H9 (cell line): Measurements from ENCODE around the gene ERO1A. TPM values are rescaled to one million over a fixed set of nuclear protein-coding genes. Genes with fewer than 3 reads are reported as not detected.
A peak's percentile ranks its signal among the peaks of the same experiment; 100 is the strongest.

ENCODE experiments used
- DNase-seq: peaks from one replicate; pipeline ENCODE4 v3.0.0-alpha.2; 2017
- H2AFZ ChIP-seq: one replicate; pipeline ENCODE4 v1.6.1; 2013; ENCODE audit warnings: mild to moderate bottlenecking, low read length, control low read depth, moderate library complexity
- H2AK5ac ChIP-seq: 2 replicates; pipeline ENCODE4 v1.6.1; 2013; ENCODE audit warnings: low read length, control low read depth, mixed read lengths; ENCODE audit not compliant: insufficient read length
- H2BK120ac ChIP-seq: one replicate; pipeline ENCODE4 v1.6.1; 2013; ENCODE audit warnings: low read depth, mild to moderate bottlenecking, low read length, control low read depth, inconsistent platforms; ENCODE audit not compliant: poor library complexity, severe bottlenecking
- H2BK12ac ChIP-seq: 2 replicates; pipeline ENCODE4 v1.6.1; 2013; ENCODE audit warnings: low read length, control low read depth, mixed read lengths, low read depth; ENCODE audit not compliant: insufficient read length
- H2BK15ac ChIP-seq: 2 replicates; pipeline ENCODE4 v1.6.1; 2013; ENCODE audit warnings: low read depth, low read length, control low read depth
- H2BK20ac ChIP-seq: one replicate; pipeline ENCODE4 v1.6.1; 2013; ENCODE audit warnings: low read depth, mild to moderate bottlenecking, low read length, control low read depth, inconsistent platforms; ENCODE audit not compliant: poor library complexity, severe bottlenecking
- H2BK5ac ChIP-seq: 2 replicates; pipeline ENCODE4 v1.6.1; 2013; ENCODE audit warnings: low read length, control low read depth, mixed read lengths; ENCODE audit not compliant: insufficient read length
- H3K14ac ChIP-seq: 2 replicates; pipeline ENCODE4 v1.6.1; 2013; ENCODE audit warnings: low read length, control low read depth; ENCODE audit not compliant: insufficient read depth
- H3K18ac ChIP-seq: 2 replicates; pipeline ENCODE4 v1.6.1; 2013; ENCODE audit warnings: low read depth, mild to moderate bottlenecking, mixed read lengths, low read length, control low read depth; ENCODE audit not compliant: insufficient read length
- H3K23ac ChIP-seq: 2 replicates; pipeline ENCODE4 v1.6.1; 2013; ENCODE audit warnings: low read length, control low read depth, mixed read lengths, low read depth; ENCODE audit not compliant: insufficient read length
- H3K23me2 ChIP-seq: 2 replicates; pipeline ENCODE4 v1.6.1; 2013; ENCODE audit warnings: low read depth, mild to moderate bottlenecking, mixed read lengths, low read length, control low read depth; ENCODE audit not compliant: insufficient read length, poor library complexity, severe bottlenecking
- H3K27ac ChIP-seq: 2 replicates; pipeline ENCODE4 v1.5.1; 2013; ENCODE audit warnings: low read length, control low read depth, mixed read lengths, low read depth; ENCODE audit not compliant: insufficient read length
- H3K27me3 ChIP-seq: 2 replicates; pipeline ENCODE4 v1.6.1; 2013; ENCODE audit warnings: low read length, control low read depth, inconsistent platforms; ENCODE audit not compliant: insufficient read depth
- H3K4ac ChIP-seq: 2 replicates; pipeline ENCODE4 v1.6.1; 2013; ENCODE audit warnings: low read depth, mild to moderate bottlenecking, control low read depth, inconsistent platforms, low read length, moderate library complexity
- H3K4me1 ChIP-seq: 2 replicates; pipeline ENCODE4 v1.6.1; 2013; ENCODE audit warnings: low read length, control low read depth, inconsistent platforms; ENCODE audit not compliant: insufficient read depth
- H3K4me2 ChIP-seq: 2 replicates; pipeline ENCODE4 v1.6.1; 2013; ENCODE audit warnings: low read length, control low read depth, mixed read lengths; ENCODE audit not compliant: insufficient read length, insufficient read depth
- H3K56ac ChIP-seq: 2 replicates; pipeline ENCODE4 v1.6.1; 2013; ENCODE audit warnings: low read depth, mild to moderate bottlenecking, mixed read lengths, low read length, control low read depth; ENCODE audit not compliant: insufficient read length
- H3K79me1 ChIP-seq: 2 replicates; pipeline ENCODE4 v1.6.1; 2013; ENCODE audit warnings: low read depth, mild to moderate bottlenecking, moderate library complexity, low read length, control low read depth, inconsistent platforms; ENCODE audit not compliant: insufficient read depth, poor library complexity, severe bottlenecking
- H3K79me2 ChIP-seq: 2 replicates; pipeline ENCODE4 v1.6.1; 2013; ENCODE audit warnings: low read length, control low read depth, inconsistent platforms; ENCODE audit not compliant: insufficient read depth
- H3K9ac ChIP-seq: 2 replicates; pipeline ENCODE4 v1.6.1; 2013; ENCODE audit warnings: low read length, control low read depth, mixed read lengths; ENCODE audit not compliant: insufficient read length; ENCODE audit errors: extremely low read depth
- H3K9me3 ChIP-seq: one replicate; pipeline ENCODE4 v1.6.1; 2013; ENCODE audit warnings: low read depth, low read length, inconsistent platforms; ENCODE audit not compliant: control insufficient read depth
- H3T11ph ChIP-seq: one replicate; pipeline ENCODE4 v1.6.1; 2013; ENCODE audit warnings: mild to moderate bottlenecking, low read length, control low read depth, inconsistent platforms
- H4K20me1 ChIP-seq: one replicate; pipeline ENCODE4 v1.6.1; 2013; ENCODE audit not compliant: control insufficient read depth, insufficient read length, insufficient read depth
- H4K5ac ChIP-seq: 2 replicates; pipeline ENCODE4 v1.6.1; 2013; ENCODE audit warnings: low read depth, mild to moderate bottlenecking, mixed read lengths, low read length, control low read depth; ENCODE audit not compliant: insufficient read length
- H4K8ac ChIP-seq: replicated peaks from 2 replicates; pipeline ENCODE4 v1.6.1; 2013; ENCODE audit warnings: low read length, control low read depth, mixed read lengths, low read depth; ENCODE audit not compliant: insufficient read length
- H4K91ac ChIP-seq: 2 replicates; pipeline ENCODE4 v1.6.1; 2013; ENCODE audit warnings: low read depth, mild to moderate bottlenecking, moderate library complexity, mixed read lengths, low read length, control low read depth; ENCODE audit not compliant: insufficient read length
- H3K27ac Mint-ChIP-seq, 3 experiments: 2 replicates in 2 of 3; 3 replicates in 1 of 3; pipeline ENCODE4 v1.8.0; 2020 to 2021; ENCODE audit warnings: mixed read lengths in 3 of 3, mild to moderate bottlenecking in 1 of 3, moderate library complexity in 1 of 3
- H3K27me3 Mint-ChIP-seq: 2 replicates; pipeline ENCODE4 v1.8.0; 2021; ENCODE audit warnings: low read depth, mild to moderate bottlenecking, moderate library complexity, mixed read lengths
- H3K36me3 Mint-ChIP-seq, 3 experiments: 2 replicates in 2 of 3; 3 replicates in 1 of 3; pipeline ENCODE4 v1.8.0; 2020 to 2021; ENCODE audit warnings: low read depth in 3 of 3, mixed read lengths in 3 of 3; ENCODE audit not compliant: insufficient read depth in 1 of 3
- H3K4me1 Mint-ChIP-seq, 2 experiments: 2 replicates each; pipeline ENCODE4 v1.8.0; 2020; ENCODE audit warnings: mixed read lengths in 2 of 2
- H3K4me3 Mint-ChIP-seq, 2 experiments: 2 replicates in 1 of 2; 3 replicates in 1 of 2; pipeline ENCODE4 v1.8.0; 2020 to 2021; ENCODE audit warnings: mild to moderate bottlenecking in 2 of 2, mixed read lengths in 2 of 2, moderate library complexity in 1 of 2
- H3K9me3 Mint-ChIP-seq, 2 experiments: 2 replicates in 1 of 2; 3 replicates in 1 of 2; pipeline ENCODE4 v1.8.0; 2020; ENCODE audit warnings: mild to moderate bottlenecking in 2 of 2, mixed read lengths in 2 of 2, moderate library complexity in 1 of 2
- WGBS: extraction: QIAGEN DNeasy Blood & Tissue Kit; methylation state at CpG from one replicate; pipeline ENCODE4 v1.1.7; 2013; ENCODE audit warnings: missing lambda C conversion rate, low lambda C conversion rate, mixed read lengths; ENCODE audit not compliant: insufficient read length; ENCODE audit errors: extremely low coverage; 5-methylcytosine and 5-hydroxymethylcytosine counted together
- total RNA-seq: library from RNA; stranded (reverse); gene quantifications from 2 replicates; pipeline ENCODE4 v1.2.1, GENCODE V29; 2021
- TF ChIP-seq, protein P1 (sequence below): fragments of 200-600 bp; sonication (generic); conservative IDR thresholded peaks from 3 replicates; pipeline ENCODE4 v1.8.0; 2021; ENCODE audit warnings: antibody characterized with exemption, mild to moderate bottlenecking

Gene ERO1A
- total RNA-seq, 1 experiment from 2014 or later, result 37.1 TPM

DNA sequence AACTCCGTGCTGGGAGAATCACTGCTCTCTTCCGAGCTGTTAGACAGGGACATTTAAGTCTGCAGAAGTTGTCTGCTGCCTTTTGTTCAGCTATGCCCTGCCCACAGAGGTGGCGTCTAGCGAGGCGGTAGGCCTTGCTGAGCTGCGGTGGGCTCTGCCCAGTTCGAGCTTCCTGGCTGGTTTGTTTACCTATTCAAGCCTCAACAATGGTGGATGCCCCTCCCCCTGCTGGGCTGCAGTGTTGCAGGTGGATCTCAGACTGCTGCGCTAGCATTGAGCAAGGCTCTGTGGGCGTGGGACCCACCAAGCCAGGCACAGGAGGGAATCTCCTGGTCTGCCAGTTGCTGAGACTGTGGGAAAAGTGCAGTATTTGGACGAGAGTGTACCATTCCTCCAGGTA is 99.0 kb downstream of the ERO1A start:
- Histone ChIP-seq H3T11ph (no peak overlapping the region), H3K79me1 (no peaks in the 10 kb centered on the region), H3K9me3 (no peaks in the 10 kb centered on the region), H4K5ac (no peak overlapping the region), H4K91ac (no peak overlapping the region), H3K56ac (no peak overlapping the region), H3K9ac (no peak overlapping the region), H3K18ac (no peak overlapping the region), H3K27ac (no peak overlapping the region), H2BK20ac (no peak overlapping the region), H2BK5ac (no peak overlapping the region), H3K4me1 (no peaks in the 10 kb centered on the region), H4K8ac (no peak overlapping the region), H3K4me2 (no peak overlapping the region), H2AFZ (no peak overlapping the region), H3K23me2 (no peaks in the 10 kb centered on the region), H3K14ac (no peak overlapping the region), H3K27me3 (no peaks in the 10 kb centered on the region), H2BK120ac (no peak overlapping the region), H3K4ac (no peak overlapping the region), H2BK15ac (no peak overlapping the region), H3K79me2 (no peaks in the 10 kb centered on the region), H4K20me1 (no peaks in the 10 kb centered on the region), H2BK12ac (no peak overlapping the region), H3K23ac (no peak overlapping the region), H2AK5ac (no peak overlapping the region)
- H3K27ac Mint-ChIP-seq, result no peak overlapping the region; a peak in 1 of 7 replicates
- H3K4me1 Mint-ChIP-seq, result peaks cover 13 to 21% of the 10 kb centered on the region in 2 experiments
- no peaks in the 10 kb centered on the region; the same call in 1 of the 2 replicates for H3K27me3 Mint-ChIP-seq
- peak; percentile 76 for DNase-seq
- peaks cover 20 to 28% of the 10 kb centered on the region in 2 experiments; a peak in 4 of 5 replicates for H3K9me3 Mint-ChIP-seq
- peaks cover 10 to 26% (median 14%) of the 10 kb centered on the region in 3 experiments for H3K36me3 Mint-ChIP-seq
- no peak overlapping the region for H3K4me3 Mint-ChIP-seq
- TF ChIP-seq, protein P1, sequence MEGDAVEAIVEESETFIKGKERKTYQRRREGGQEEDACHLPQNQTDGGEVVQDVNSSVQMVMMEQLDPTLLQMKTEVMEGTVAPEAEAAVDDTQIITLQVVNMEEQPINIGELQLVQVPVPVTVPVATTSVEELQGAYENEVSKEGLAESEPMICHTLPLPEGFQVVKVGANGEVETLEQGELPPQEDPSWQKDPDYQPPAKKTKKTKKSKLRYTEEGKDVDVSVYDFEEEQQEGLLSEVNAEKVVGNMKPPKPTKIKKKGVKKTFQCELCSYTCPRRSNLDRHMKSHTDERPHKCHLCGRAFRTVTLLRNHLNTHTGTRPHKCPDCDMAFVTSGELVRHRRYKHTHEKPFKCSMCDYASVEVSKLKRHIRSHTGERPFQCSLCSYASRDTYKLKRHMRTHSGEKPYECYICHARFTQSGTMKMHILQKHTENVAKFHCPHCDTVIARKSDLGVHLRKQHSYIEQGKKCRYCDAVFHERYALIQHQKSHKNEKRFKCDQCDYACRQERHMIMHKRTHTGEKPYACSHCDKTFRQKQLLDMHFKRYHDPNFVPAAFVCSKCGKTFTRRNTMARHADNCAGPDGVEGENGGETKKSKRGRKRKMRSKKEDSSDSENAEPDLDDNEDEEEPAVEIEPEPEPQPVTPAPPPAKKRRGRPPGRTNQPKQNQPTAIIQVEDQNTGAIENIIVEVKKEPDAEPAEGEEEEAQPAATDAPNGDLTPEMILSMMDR, result no peak
- WGBS, result no CpG with 5 or more reads among the region's 10 CpGs
